ENCODE measurements around the gene ID3. TPM values are rescaled to one million over a fixed set of nuclear protein-coding genes. Genes with fewer than 3 reads are reported as not detected.
A peak's percentile ranks its signal among the peaks of the same experiment; 100 is the strongest.

ID3 gene
- total and polyA plus RNA-seq, 9 of the 15 experiments (the other 6 are each of a cell fraction or from before 2014, with no cell fraction given): 6.8 to 59.8 (median 23.5) TPM

DNA sequence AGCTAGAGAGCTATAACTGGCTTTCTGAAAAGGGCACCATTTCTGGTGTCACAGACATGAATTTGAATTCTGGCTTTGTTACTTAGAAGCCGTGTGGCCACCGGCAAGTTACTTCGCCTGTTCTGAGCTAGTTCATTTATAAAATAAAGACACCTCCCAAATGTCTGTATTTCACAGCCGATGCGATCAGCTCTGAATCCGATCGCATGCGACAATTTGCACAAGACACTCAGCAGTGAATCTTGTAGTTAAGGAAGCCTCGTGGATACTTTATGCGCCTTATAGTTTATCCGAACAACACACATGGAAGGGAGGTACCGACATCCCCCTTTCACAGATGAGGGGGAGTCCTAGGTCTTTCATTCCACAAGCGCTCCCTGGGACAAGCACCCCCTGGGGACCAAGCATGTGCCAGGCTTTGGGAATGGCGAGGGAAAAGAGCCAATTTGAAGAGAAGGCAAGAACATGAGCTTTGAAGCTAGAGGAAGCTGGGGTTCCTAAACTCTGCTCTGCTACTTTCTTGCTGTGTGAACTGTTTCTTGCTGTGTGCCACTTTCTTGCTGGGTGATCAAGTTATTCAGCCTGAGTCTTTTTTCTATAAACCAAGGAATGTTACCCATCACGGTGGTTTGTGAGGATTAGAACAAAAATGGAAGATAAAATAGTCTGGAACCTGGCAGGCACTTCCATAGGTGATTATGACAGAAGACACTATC lies 3.9 kb downstream of the ID3 start (continued):
- TF ChIP-seq L3MBTL2 (IDR thresholded peaks at IDR 0.05) (peak; percentile 19; the same call in 1 of the 2 replicates), ARID1B (IDR thresholded peaks at IDR 0.05) (no peak), PML (IDR thresholded peaks at IDR 0.05; ENCODE audit: low read length) (0 out of 2 replicates have a peak, but pooled peaks have one; percentile 51), E2F3 (CRISPR knock-in tag; IDR thresholded peaks at IDR 0.05) (no peak), ZNF609 (CRISPR knock-in tag; IDR thresholded peaks at IDR 0.05; ENCODE audit: borderline replicate concordance) (no peak), PTRF (tag; IDR thresholded peaks at IDR 0.05) (0 out of 2 replicates have a peak, but pooled peaks have one; percentile 21), NUFIP1 (IDR thresholded peaks at IDR 0.05; ENCODE audit: partially characterized antibody) (no peak), ZNF165 (CRISPR knock-in tag; IDR thresholded peaks at IDR 0.05; ENCODE audit: borderline replicate concordance) (no peak), E2F8 (IDR thresholded peaks at IDR 0.05; ENCODE audit: low read depth, partially characterized antibody) (peak; percentile 53), CREM (IDR thresholded peaks at IDR 0.05; ENCODE audit: low read depth) (no peak), E2F6 (IDR thresholded peaks at IDR 0.05; ENCODE audit: borderline replicate concordance in 1 of 2, extremely low read depth in 1 of 2, insufficient read depth in 1 of 2, insufficient read length in 1 of 2, low read depth in 1 of 2, low read length in 1 of 2, poor library complexity in 1 of 2, severe bottlenecking in 1 of 2) (peak in 1 of 2 experiments; percentile 40), PTTG1 (tag; IDR thresholded peaks at IDR 0.05; ENCODE audit: low read depth) (no peak), MAX (CRISPR knock-in tag; IDR thresholded peaks at IDR 0.05) (no peak), ZNF76 (CRISPR knock-in tag; IDR thresholded peaks at IDR 0.05; ENCODE audit: borderline replicate concordance) (peak; percentile 29; the same call in 1 of the 2 replicates), YBX1 (IDR thresholded peaks at IDR 0.05) (no peak), TAF9B (IDR thresholded peaks at IDR 0.05; ENCODE audit: partially characterized antibody) (no peak), TCF7 (IDR thresholded peaks at IDR 0.05; ENCODE audit: borderline replicate concordance) (no peak)
- TF ChIP-seq, protein P1, sequence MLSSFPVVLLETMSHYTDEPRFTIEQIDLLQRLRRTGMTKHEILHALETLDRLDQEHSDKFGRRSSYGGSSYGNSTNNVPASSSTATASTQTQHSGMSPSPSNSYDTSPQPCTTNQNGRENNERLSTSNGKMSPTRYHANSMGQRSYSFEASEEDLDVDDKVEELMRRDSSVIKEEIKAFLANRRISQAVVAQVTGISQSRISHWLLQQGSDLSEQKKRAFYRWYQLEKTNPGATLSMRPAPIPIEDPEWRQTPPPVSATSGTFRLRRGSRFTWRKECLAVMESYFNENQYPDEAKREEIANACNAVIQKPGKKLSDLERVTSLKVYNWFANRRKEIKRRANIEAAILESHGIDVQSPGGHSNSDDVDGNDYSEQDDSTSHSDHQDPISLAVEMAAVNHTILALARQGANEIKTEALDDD (IDR thresholded peaks at IDR 0.05): no peak
